OCI-LY7 (cell line): ENCODE measurements around the gene VAC14.

Experiments used
- CTCF ChIP-seq: fragments of 200-600 bp; sonication (generic); conservative IDR thresholded peaks from 2 replicates; pipeline ENCODE4 v1.5.1; 2014; ENCODE audit warnings: mild to moderate bottlenecking, antibody characterized with exemption, low read length, moderate library complexity, mixed read lengths
- EZH2phosphoT487 ChIP-seq: fragments of 200-600 bp; sonication (generic); IDR thresholded peaks from 2 replicates; pipeline ENCODE4 v1.6.1; 2018; ENCODE audit warnings: low read depth, borderline replicate concordance, mild to moderate bottlenecking, mixed run types, antibody characterized with exemption, low read length, moderate library complexity, mixed read lengths

GRCh38 chr16:70723740-70724145 lies 77.2 kb downstream of the VAC14 start:
- TF ChIP-seq EZH2phosphoT487 (no peak), CTCF (no peak)
